HG03060 (cell line): ENCODE measurements around the gene TPR.

ENCODE experiments used
- ATAC-seq: cut with Tn5 transposase; IDR thresholded peaks from one replicate; pipeline ENCODE4 v1.9.1; 2021; ENCODE audit warnings: low read depth, moderate number of reproducible peaks; ENCODE audit not compliant: unreplicated experiment

The TPR gene

DNA sequence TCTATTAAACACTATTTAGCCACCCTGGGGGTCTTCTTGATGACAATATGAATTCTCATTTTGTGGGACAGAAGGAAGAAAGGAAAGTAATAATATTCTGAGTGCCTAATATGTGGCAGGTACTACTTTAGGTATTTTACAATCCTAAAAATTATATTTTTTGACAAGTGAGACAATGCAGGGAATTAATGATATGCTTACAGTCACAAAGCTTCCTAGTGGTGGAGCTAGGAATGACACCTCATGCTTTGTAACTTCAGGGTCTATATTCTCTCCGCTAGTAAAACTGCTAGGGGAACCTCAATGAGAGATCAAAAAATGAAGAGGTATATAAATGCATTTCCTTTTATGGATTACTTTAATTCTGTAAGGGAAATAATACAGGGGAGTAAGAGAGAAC, 44.3 kb downstream of the TPR start:
- no peak for ATAC-seq

DNA sequence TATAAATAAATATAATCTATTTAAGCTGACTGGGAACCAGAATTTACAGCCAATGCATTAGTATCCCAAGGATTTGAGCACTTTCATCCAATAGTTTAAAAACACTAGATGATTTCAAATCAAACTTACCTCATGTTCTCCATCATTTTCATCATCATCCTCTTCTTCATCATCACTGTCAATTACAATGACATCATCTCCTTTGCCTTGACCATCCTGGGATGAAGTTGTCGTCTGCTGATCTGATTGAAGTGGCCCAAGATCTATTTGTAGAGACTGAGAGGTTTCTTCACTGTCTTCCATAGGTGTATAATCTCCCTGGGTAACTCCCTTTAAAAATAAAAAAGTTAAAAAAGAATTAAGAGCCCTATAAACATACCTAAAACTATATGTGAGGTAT, 47.7 kb downstream of the TPR start:
- no peak for ATAC-seq

- no peak for ATAC-seq
Observed at GRCh38 chr1:186326009-186326408, 49.0 kb downstream of the TPR start.

- no peak for ATAC-seq
Observed at GRCh38 chr1:186325239-186325638, 49.8 kb downstream of the TPR start.

DNA sequence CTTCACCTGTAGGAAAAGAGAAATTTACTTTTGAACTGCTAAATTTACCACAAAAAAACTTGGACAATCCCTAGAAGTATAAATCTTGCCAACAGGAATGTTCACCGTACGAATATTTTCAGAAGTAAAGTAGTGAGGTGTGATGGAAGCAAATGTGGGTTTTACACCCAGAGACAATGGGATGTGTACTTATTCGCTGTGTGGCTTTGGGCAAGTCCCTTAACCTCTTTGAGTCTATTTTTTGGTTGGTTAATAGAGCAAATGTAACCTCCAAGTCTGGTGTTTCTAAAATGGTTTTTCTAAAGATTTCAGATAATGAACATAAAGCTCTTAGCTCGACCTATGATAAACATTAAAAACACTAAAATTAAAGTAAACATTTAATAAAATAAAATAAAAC, 51.2 kb downstream of the TPR start:
- no peak for ATAC-seq

DNA sequence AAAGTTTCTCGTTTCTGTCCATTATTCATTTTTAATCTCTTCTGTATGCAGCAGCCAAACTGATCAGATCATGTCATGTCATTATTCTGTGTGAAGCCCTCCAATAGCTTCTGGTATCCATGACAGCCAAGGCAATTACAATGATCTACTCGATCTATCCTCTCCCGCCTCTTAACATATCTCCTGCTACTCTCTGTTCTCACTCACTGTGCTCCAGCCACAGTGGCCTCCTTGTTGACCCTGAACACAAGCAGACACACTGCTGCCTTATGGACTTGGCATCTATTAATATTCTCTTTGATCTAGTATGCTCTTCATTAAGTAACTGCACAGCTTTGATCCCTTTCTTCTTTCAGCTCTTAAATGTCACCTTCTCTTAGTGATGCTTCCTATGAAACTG, 59.5 kb downstream of the TPR start:
- no peak for ATAC-seq

DNA sequence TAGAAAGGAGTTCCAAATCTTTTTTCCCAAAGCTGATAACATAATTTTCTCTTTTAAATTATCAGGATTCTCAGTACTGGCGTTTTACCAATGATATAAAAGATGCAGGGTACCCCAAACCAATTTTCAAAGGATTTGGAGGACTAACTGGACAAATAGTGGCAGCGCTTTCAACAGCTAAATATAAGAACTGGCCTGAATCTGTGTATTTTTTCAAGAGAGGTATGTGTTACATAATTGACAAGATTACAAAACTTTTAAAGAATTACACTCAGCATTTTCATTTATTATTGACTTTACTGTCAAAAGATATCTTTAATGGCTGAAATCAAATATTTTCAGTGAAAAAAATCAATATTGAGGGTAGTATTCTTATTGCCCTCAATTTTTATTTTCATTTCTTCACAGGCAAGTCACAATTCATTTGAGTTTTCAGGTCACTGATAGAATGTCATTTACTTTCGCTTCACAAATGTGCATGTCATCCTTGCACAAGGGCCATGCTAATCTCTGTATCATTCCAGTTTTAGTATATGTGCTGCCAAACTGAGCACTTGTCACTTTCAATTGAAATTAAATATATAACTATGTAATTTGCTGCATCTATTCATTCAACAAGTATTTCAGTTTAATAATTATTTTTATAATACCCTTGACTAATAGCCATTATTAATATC, 63.5 kb downstream of the TPR start:
- ATAC-seq: no peak

DNA sequence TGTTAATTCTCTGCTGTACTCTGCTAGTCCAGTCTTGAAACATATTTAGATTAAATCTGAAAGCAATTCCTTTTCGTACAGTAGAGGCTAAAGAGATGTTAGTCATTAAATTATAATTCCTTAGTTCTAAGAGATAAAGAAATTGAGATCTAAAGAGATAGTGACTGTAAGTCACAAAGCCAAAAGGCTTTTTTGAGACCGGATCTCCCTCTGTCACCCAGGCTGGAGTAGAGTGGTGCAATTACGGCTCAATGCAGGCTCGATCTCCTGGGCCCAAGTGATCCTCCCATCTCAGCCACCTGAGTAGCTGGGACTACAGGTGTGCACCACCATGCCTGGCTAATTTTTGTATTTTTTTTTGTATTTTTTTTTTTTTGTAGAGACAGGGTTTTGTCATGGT, 64.7 kb downstream of the TPR start:
- ATAC-seq: no peak

DNA sequence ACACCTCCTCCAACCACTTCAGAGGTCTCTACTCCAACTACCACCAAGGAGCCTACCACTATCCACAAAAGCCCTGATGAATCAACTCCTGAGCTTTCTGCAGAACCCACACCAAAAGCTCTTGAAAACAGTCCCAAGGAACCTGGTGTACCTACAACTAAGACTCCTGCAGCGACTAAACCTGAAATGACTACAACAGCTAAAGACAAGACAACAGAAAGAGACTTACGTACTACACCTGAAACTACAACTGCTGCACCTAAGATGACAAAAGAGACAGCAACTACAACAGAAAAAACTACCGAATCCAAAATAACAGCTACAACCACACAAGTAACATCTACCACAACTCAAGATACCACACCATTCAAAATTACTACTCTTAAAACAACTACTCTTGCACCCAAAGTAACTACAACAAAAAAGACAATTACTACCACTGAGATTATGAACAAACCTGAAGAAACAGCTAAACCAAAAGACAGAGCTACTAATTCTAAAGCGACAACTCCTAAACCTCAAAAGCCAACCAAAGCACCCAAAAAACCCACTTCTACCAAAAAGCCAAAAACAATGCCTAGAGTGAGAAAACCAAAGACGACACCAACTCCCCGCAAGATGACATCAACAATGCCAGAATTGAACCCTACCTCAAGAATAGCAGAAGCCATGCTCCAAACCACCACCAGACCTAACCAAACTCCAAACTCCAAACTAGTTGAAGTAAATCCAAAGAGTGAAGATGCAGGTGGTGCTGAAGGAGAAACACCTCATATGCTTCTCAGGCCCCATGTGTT, 66.6 kb downstream of the TPR start:
- no peak for ATAC-seq

GRCh38 chr1:186307445-186307844, 67.6 kb downstream of the TPR start:
- ATAC-seq: no peak

- ATAC-seq: no peak
Observed at GRCh38 chr1:186306533-186306932, 68.5 kb downstream of the TPR start.

- ATAC-seq: no peak
Observed at GRCh38 chr1:186304982-186305949, 69.8 kb downstream of the TPR start.

- no peak for ATAC-seq
Observed at GRCh38 chr1:186303911-186304310, 71.1 kb downstream of the TPR start.

GRCh38 chr1:186302381-186302920, 72.6 kb downstream of the TPR start:
- no peak for ATAC-seq

- ATAC-seq: no peak
Observed at GRCh38 chr1:186301448-186301847, 73.6 kb downstream of the TPR start.

GRCh38 chr1:186300056-186300455, 75.0 kb downstream of the TPR start:
- no peak for ATAC-seq

- no peak for ATAC-seq
Observed at GRCh38 chr1:186299570-186299969, 75.5 kb downstream of the TPR start.

DNA sequence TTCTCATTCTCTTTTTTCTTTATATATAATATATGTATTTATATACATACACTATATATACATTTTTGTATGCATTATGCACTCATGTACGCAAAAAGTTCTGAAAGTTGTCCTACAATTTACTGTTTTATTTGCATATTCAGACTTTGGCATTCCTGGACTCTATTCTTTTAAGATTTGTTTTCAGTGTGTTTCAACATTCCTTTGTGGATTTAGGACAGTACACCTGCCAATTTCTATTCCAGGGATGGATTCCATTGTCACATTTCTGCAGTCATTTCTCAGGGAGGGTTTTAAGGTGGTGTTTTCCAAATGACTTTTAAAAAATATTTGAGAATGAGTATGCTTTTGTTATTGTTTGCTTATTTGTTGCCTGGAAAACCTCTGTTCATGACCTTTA, 76.2 kb downstream of the TPR start:
- no peak for ATAC-seq

DNA sequence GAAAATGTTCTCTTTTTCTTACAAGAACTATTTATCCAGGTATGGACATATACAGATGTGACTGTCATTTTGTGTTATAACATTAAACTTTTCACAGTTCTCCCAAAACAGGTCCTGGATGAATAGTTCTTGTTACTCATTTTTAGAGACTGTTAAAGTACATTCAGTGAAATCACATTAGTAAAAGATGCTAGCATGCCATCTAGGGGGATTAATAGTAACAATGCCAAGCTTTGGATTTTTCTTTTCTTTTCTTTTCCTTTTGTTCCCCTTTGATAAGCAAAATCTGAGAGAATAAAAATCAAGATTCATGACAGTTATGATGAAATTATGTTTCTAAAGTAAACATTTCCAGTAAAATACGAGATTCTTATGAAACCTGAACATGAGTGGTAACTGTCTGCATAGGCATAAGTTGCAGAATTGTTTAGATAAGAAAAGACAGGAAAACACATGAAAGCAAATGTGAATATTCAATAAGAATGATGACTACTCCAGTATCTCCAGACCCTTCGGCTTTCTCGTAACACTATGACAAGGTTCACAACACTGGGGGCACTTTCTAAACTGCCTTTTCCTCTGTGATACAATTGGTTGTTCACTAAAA, 77.5 kb downstream of the TPR start:
- ATAC-seq: no peak

- ATAC-seq: no peak
Observed at GRCh38 chr1:186295980-186296379, 79.1 kb downstream of the TPR start, which contains the start of gene PRG4. Gene PRG4 (plus strand): TSS chr1:186296279.
